Mesenchymal stem cell (in vitro differentiated cells and primary cell): ENCODE data around the gene DSCAML1.

Source experiments
- DNase-seq: peaks from one replicate; pipeline ENCODE4 v3.0.0-alpha.2; 2013
- H2AFZ ChIP-seq: one replicate; pipeline ENCODE4 v1.6.1; 2013; ENCODE audit warnings: low read depth, mild to moderate bottlenecking, control low read depth, inconsistent platforms, low read length, moderate library complexity
- H2AK5ac ChIP-seq: 2 replicates; pipeline ENCODE4 v1.6.1; 2013; ENCODE audit warnings: low read length, moderate library complexity, mild to moderate bottlenecking, inconsistent platforms; ENCODE audit not compliant: severe bottlenecking
- H2BK120ac ChIP-seq: one replicate; pipeline ENCODE4 v1.6.1; 2013; ENCODE audit warnings: low read depth, mild to moderate bottlenecking, inconsistent platforms, low read length, moderate library complexity
- H2BK12ac ChIP-seq, 2 experiments: one replicate each; pipeline ENCODE4 v1.6.1; 2013; ENCODE audit warnings: inconsistent platforms in 2 of 2, low read length in 2 of 2, mild to moderate bottlenecking in 2 of 2, moderate library complexity in 2 of 2, control low read depth in 1 of 2
- H2BK15ac ChIP-seq: one replicate; pipeline ENCODE4 v1.6.1; 2013; ENCODE audit warnings: mild to moderate bottlenecking, low read depth, inconsistent platforms; ENCODE audit not compliant: poor library complexity, severe bottlenecking
- H2BK5ac ChIP-seq: 2 replicates; pipeline ENCODE4 v1.6.1; 2013; ENCODE audit warnings: low read depth, mild to moderate bottlenecking, low read length, control low read depth, inconsistent platforms; ENCODE audit not compliant: poor library complexity, severe bottlenecking
- H3K14ac ChIP-seq, 2 experiments: one replicate each; pipeline ENCODE4 v1.6.1; 2013; ENCODE audit warnings: inconsistent platforms in 2 of 2, low read length in 2 of 2, control low read depth in 1 of 2, mild to moderate bottlenecking in 1 of 2, moderate library complexity in 1 of 2
- H3K18ac ChIP-seq, 2 experiments: one replicate each; pipeline ENCODE4 v1.6.1; 2013; ENCODE audit warnings: inconsistent platforms in 2 of 2, low read length in 2 of 2, control low read depth in 1 of 2, low read depth in 1 of 2, mild to moderate bottlenecking in 1 of 2
- H3K23ac ChIP-seq, 2 experiments: one replicate each; pipeline ENCODE4 v1.6.1; 2013; ENCODE audit warnings: inconsistent platforms in 2 of 2, low read length in 2 of 2, mild to moderate bottlenecking in 2 of 2, moderate library complexity in 2 of 2, control low read depth in 1 of 2
- H3K27ac ChIP-seq: 2 replicates; pipeline ENCODE4 v1.5.1; 2013; ENCODE audit warnings: mild to moderate bottlenecking, moderate library complexity, low read length, control low read depth, inconsistent platforms; ENCODE audit not compliant: poor library complexity, severe bottlenecking
- H3K27me3 ChIP-seq, 2 experiments: 2 replicates each; pipeline versions ENCODE4 v1.6.1 to v1.7.0; 2013; ENCODE audit warnings: low read length in 2 of 2, mild to moderate bottlenecking in 2 of 2, moderate library complexity in 2 of 2, control low read depth in 1 of 2, inconsistent platforms in 1 of 2; ENCODE audit not compliant: control insufficient read depth in 1 of 2, insufficient read depth in 1 of 2
- H3K36me3 ChIP-seq, 2 experiments: 2 replicates each; pipeline versions ENCODE4 v1.6.1 to v1.7.0; 2013; ENCODE audit warnings: low read length in 2 of 2, control low read depth in 1 of 2, inconsistent platforms in 1 of 2, low read depth in 1 of 2, mild to moderate bottlenecking in 1 of 2; ENCODE audit not compliant: insufficient read depth in 2 of 2, control insufficient read depth in 1 of 2
- H3K4ac ChIP-seq, 2 experiments: one replicate each; pipeline ENCODE4 v1.6.1; 2013; ENCODE audit warnings: inconsistent platforms in 2 of 2, low read length in 2 of 2, mild to moderate bottlenecking in 2 of 2, moderate library complexity in 2 of 2, control low read depth in 1 of 2, low read depth in 1 of 2
- H3K4me1 ChIP-seq: 2 replicates; pipeline ENCODE4 v1.6.1; 2013; ENCODE audit warnings: low read depth, low read length, control low read depth; ENCODE audit not compliant: control insufficient read depth, insufficient read depth
- H3K4me2 ChIP-seq: 2 replicates; pipeline ENCODE4 v1.6.1; 2013; ENCODE audit warnings: low read length, mild to moderate bottlenecking, inconsistent platforms; ENCODE audit not compliant: poor library complexity, severe bottlenecking
- H3K4me3 ChIP-seq, 2 experiments: 2 replicates each; pipeline versions ENCODE4 v1.5.1 to v1.7.0; 2013; ENCODE audit warnings: low read length in 2 of 2, mild to moderate bottlenecking in 2 of 2, control low read depth in 1 of 2, low read depth in 1 of 2; ENCODE audit not compliant: insufficient read depth in 1 of 2
- H3K79me1 ChIP-seq: replicated peaks from 2 replicates; pipeline ENCODE4 v1.6.1; 2013; ENCODE audit warnings: mild to moderate bottlenecking, control low read depth, low read length, inconsistent platforms; ENCODE audit not compliant: poor library complexity, severe bottlenecking
- H3K9ac ChIP-seq: 2 replicates; pipeline ENCODE4 v1.7.0; 2013; ENCODE audit warnings: mild to moderate bottlenecking, low read length, moderate library complexity
- H3K9me3 ChIP-seq: 2 replicates; pipeline ENCODE4 v1.7.0; 2013; ENCODE audit warnings: mild to moderate bottlenecking, low read length; ENCODE audit not compliant: control insufficient read depth
- H4K8ac ChIP-seq: one replicate; pipeline ENCODE4 v1.6.1; 2013; ENCODE audit warnings: inconsistent platforms, mild to moderate bottlenecking, low read length, moderate library complexity
- H4K91ac ChIP-seq: one replicate; pipeline ENCODE4 v1.6.1; 2013; ENCODE audit warnings: mild to moderate bottlenecking, low read length, inconsistent platforms
- WGBS: methylation state at CpG from one replicate; pipeline ENCODE4 v1.1.7; 2013; ENCODE audit warnings: mixed read lengths; 5-methylcytosine and 5-hydroxymethylcytosine counted together

Gene DSCAML1

GRCh38 chr11:117821431-117821830 is 24.4 kb upstream of the DSCAML1 start:
- no peak overlapping the region for H3K9ac ChIP-seq
- H3K18ac ChIP-seq, result no peak overlapping the region
- no peak overlapping the region for H2BK12ac ChIP-seq
- no peaks in the 10 kb centered on the region for H3K9me3 ChIP-seq
- H2AK5ac ChIP-seq, result peak overlapping the region; percentile 28
- H2AFZ ChIP-seq, result no peak overlapping the region
- no peak overlapping the region for H3K4me3 ChIP-seq
- no peaks in the 10 kb centered on the region for H3K79me1 ChIP-seq
- 90% methylated on average over 12 of the region's 12 CpGs for WGBS
- no peak overlapping the region for H4K91ac ChIP-seq
- H3K14ac ChIP-seq, result no peak overlapping the region
- H3K27me3 ChIP-seq, result peaks cover 0 to 23% of the 10 kb centered on the region in 2 experiments
- H3K27ac ChIP-seq, result peak overlapping the region; percentile 94
- no peak overlapping the region for H3K23ac ChIP-seq
- no peak overlapping the region for H3K4ac ChIP-seq
- H2BK120ac ChIP-seq, result no peak overlapping the region
- H3K4me1 ChIP-seq, result peaks cover 72% of the 10 kb centered on the region
- H2BK5ac ChIP-seq, result no peak overlapping the region
- peaks cover 0 to 31% of the 10 kb centered on the region in 2 experiments for H3K36me3 ChIP-seq
- peak overlapping the region; percentile 30 for H3K4me2 ChIP-seq
- H4K8ac ChIP-seq, result no peak overlapping the region
- no peak overlapping the region for H2BK15ac ChIP-seq
- no peak for DNase-seq

DNA sequence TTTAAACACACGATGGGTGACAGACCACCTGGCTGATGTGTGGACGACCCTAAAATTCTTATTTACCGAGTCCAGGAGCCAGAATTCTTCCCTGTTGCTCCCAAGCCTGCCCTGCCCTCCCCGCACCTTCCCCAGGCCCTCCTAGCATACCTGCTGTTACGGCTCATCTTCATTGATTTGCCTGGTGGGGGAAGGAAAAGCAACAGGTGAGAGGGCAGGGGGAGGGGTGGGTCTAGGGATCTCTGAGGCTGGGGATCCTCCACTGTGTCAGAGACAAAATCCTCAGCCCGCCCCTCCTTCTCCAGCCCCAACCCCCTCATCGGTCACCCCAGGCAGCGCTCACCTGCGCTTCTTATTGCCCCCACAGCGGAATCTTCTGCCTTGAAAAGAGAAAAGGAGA is 23.5 kb upstream of the DSCAML1 start:
- no peak overlapping the region for H2BK120ac ChIP-seq
- H3K18ac ChIP-seq, result no peak overlapping the region
- no peaks in the 10 kb centered on the region for H3K79me1 ChIP-seq
- WGBS, result 82% methylated on average over 8 of the region's 10 CpGs
- peak overlapping the region; percentile 33 for H2AK5ac ChIP-seq
- no peak overlapping the region for H2AFZ ChIP-seq
- H3K4me3 ChIP-seq, result no peak overlapping the region
- no peak overlapping the region for H3K14ac ChIP-seq
- no peak overlapping the region for H4K91ac ChIP-seq
- no peak overlapping the region for H3K9ac ChIP-seq
- DNase-seq, result no peak
- no peaks in the 10 kb centered on the region for H3K9me3 ChIP-seq
- H4K8ac ChIP-seq, result no peak overlapping the region
- H3K36me3 ChIP-seq, result peaks cover 0 to 31% of the 10 kb centered on the region in 2 experiments
- peaks cover 72% of the 10 kb centered on the region for H3K4me1 ChIP-seq
- no peak overlapping the region for H2BK15ac ChIP-seq
- no peak overlapping the region for H3K4ac ChIP-seq
- H2BK12ac ChIP-seq, result no peak overlapping the region
- no peak overlapping the region for H2BK5ac ChIP-seq
- peak overlapping the region; percentile 94 for H3K27ac ChIP-seq
- no peak overlapping the region for H3K23ac ChIP-seq
- peaks cover 0 to 14% of the 10 kb centered on the region in 2 experiments for H3K27me3 ChIP-seq
- H3K4me2 ChIP-seq, result no peak overlapping the region

DNA sequence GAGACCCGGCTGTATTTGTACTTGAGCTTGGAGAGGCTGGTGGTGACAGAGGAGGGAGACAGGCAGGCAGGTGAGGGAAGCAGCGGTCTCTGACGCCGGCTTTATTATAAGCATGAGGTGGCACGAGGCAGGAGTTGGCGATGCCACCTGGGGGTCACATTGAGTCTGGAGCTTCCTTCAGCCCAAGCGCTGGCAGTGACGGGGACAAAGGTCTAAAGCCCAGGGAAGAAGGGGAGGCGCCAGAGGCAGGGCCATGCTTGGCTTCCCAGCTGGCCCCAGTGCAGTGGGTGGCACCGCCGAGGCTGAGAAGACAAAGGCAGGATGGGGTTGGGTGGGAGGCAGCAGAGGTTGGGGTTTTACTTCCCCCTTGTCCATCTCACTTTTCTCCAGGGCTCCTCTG is 23.1 kb upstream of the DSCAML1 start:
- Histone ChIP-seq H2BK120ac (no peak overlapping the region), H4K91ac (no peak overlapping the region), H3K18ac (no peak overlapping the region), H2BK12ac (no peak overlapping the region), H3K4me3 (no peak overlapping the region), H2AK5ac (peak overlapping the region; percentile 37), H3K79me1 (no peaks in the 10 kb centered on the region), H3K4ac (no peak overlapping the region), H2BK5ac (no peak overlapping the region), H3K27me3 (peaks cover 0 to 10% of the 10 kb centered on the region in 2 experiments), H3K23ac (no peak overlapping the region), H3K9ac (no peak overlapping the region), H2AFZ (no peak overlapping the region), H3K36me3 (peaks cover 0 to 31% of the 10 kb centered on the region in 2 experiments), H3K9me3 (no peaks in the 10 kb centered on the region), H3K27ac (peak overlapping the region; percentile 94), H2BK15ac (no peak overlapping the region), H3K14ac (no peak overlapping the region), H3K4me1 (peaks cover 72% of the 10 kb centered on the region), H4K8ac (no peak overlapping the region), H3K4me2 (no peak overlapping the region)
- WGBS, result 92% methylated on average over 9 of the region's 11 CpGs
- no peak for DNase-seq

- 66% methylated on average over 9 of the region's 10 CpGs for WGBS
- H2BK5ac ChIP-seq, result no peak overlapping the region
- no peak overlapping the region for H4K8ac ChIP-seq
- H3K27me3 ChIP-seq, result peaks cover 0 to 14% of the 10 kb centered on the region in 2 experiments
- peak; percentile 86 for DNase-seq
- peak overlapping the region in 1 of 2 experiments; percentile 4 for H3K4ac ChIP-seq
- no peak overlapping the region for H4K91ac ChIP-seq
- no peak overlapping the region for H2BK120ac ChIP-seq
- no peaks in the 10 kb centered on the region for H3K9me3 ChIP-seq
- peak overlapping the region; percentile 94 for H3K27ac ChIP-seq
- H2BK15ac ChIP-seq, result no peak overlapping the region
- H3K23ac ChIP-seq, result no peak overlapping the region
- peak overlapping the region in 1 of 2 experiments; percentile 62 for H3K14ac ChIP-seq
- H3K4me1 ChIP-seq, result peaks cover 70% of the 10 kb centered on the region
- H3K36me3 ChIP-seq, result peaks cover 0 to 31% of the 10 kb centered on the region in 2 experiments
- H2AK5ac ChIP-seq, result peak overlapping the region; percentile 81
- no peaks in the 10 kb centered on the region for H3K79me1 ChIP-seq
- peak overlapping the region in 1 of 2 experiments; percentile 89 for H2BK12ac ChIP-seq
- H3K4me2 ChIP-seq, result no peak overlapping the region
- H3K18ac ChIP-seq, result peak overlapping the region in 1 of 2 experiments; percentile 11
- no peak overlapping the region for H3K4me3 ChIP-seq
- H3K9ac ChIP-seq, result no peak overlapping the region
- no peak overlapping the region for H2AFZ ChIP-seq
These were observed 22.4 kb upstream of the DSCAML1 start for GRCh38 chr11:117819096-117820040.
